CD4-positive, alpha-beta T cell (primary cell): Measurements from ENCODE around the gene RIPOR3. TPM values are rescaled to one million over a fixed set of nuclear protein-coding genes. Genes with fewer than 3 reads are reported as not detected.

Experiments
- ATAC-seq: fragments of 200-7000 bp; cut with Tn5 transposase; one replicate; pipeline ENCODE4 v1.10.0; 2022; ENCODE audit warnings: mild to moderate bottlenecking; ENCODE audit not compliant: poor library complexity
- CTCF ChIA-PET: fragments of 350-600 bp; sonication (Branson Sonifier 250); formaldehyde crosslinking; loops from one replicate; lab custom pipeline; 2021; ENCODE audit warnings: antibody characterized with exemption, inconsistent platforms; lab: Charles Lee
- POLR2A ChIA-PET: fragments of 350-600 bp; sonication (Branson Sonifier 250); formaldehyde crosslinking; loops from one replicate; lab custom pipeline; 2021; ENCODE audit warnings: antibody characterized with exemption, inconsistent platforms; lab: Charles Lee
- DNase-seq, 14 experiments: peaks; one replicate each; pipeline ENCODE4 v3.0.0-alpha.2; 2013 to 2020; ENCODE audit warnings: mixed read lengths in 2 of 14
- H3K27ac ChIP-seq, 2 donors: one replicate each; pipeline versions ENCODE4 v1.5.1 to v1.7.0; 2013; ENCODE audit warnings: low read length in 2 of 2, low read depth in 1 of 2, mild to moderate bottlenecking in 1 of 2
- H3K27me3 ChIP-seq, 2 experiments: 1 replicate in 1 of 2; 2 replicates in 1 of 2; pipeline versions ENCODE4 v1.6.1 to v1.7.0; 2013; ENCODE audit warnings: low read length in 2 of 2, control low read depth in 1 of 2, mild to moderate bottlenecking in 1 of 2, moderate library complexity in 1 of 2; ENCODE audit not compliant: insufficient read depth in 2 of 2, control insufficient read depth in 1 of 2
- H3K36me3 ChIP-seq: one replicate; pipeline ENCODE4 v1.6.1; 2013; ENCODE audit warnings: low read length, control low read depth; ENCODE audit not compliant: insufficient read depth
- H3K4me1 ChIP-seq: one replicate; pipeline ENCODE4 v1.6.1; 2013; ENCODE audit warnings: low read length, control low read depth; ENCODE audit not compliant: insufficient read depth
- H3K4me3 ChIP-seq: one replicate; pipeline ENCODE4 v1.5.1; 2013; ENCODE audit warnings: mild to moderate bottlenecking, low read length, moderate library complexity
- H3K9me3 ChIP-seq, 2 experiments: 1 replicate in 1 of 2; 2 replicates in 1 of 2; pipeline versions ENCODE4 v1.6.1 to v1.7.0; 2013; ENCODE audit warnings: low read length in 2 of 2, mild to moderate bottlenecking in 2 of 2, control low read depth in 1 of 2, moderate library complexity in 1 of 2; ENCODE audit not compliant: control insufficient read depth in 1 of 2, insufficient read depth in 1 of 2
- H3K27ac Mint-ChIP-seq: one replicate; pipeline ENCODE4 v1.8.0; 2020; ENCODE audit warnings: mixed read lengths
- H3K27me3 Mint-ChIP-seq: one replicate; pipeline ENCODE4 v1.8.0; 2021; ENCODE audit warnings: mixed read lengths
- H3K36me3 Mint-ChIP-seq: one replicate; pipeline ENCODE4 v1.8.0; 2021; ENCODE audit warnings: low read depth, mixed read lengths
- H3K4me1 Mint-ChIP-seq: one replicate; pipeline ENCODE4 v1.8.0; 2021; ENCODE audit warnings: low read depth, mixed read lengths
- H3K4me3 Mint-ChIP-seq: one replicate; pipeline ENCODE4 v1.8.0; 2020; ENCODE audit warnings: mild to moderate bottlenecking, mixed read lengths
- H3K9me3 Mint-ChIP-seq: one replicate; pipeline ENCODE4 v1.8.0; 2020; ENCODE audit warnings: mixed read lengths
- CTCF ChIP-seq: fragments of 200-600 bp; IDR thresholded peaks from one replicate; pipeline ENCODE4 v1.8.0; 2022; ENCODE audit warnings: antibody characterized with exemption, mild to moderate bottlenecking
- intact Hi-C, 2 experiments: fragments of 100-400 bp; cut with DNase I in 1 of 2; cut with micrococcal nuclease in 1 of 2; formaldehyde crosslinking; loops; one replicate each; pipeline versions ENCODE4 v1.15.1 to v1.9.0; 2023 to 2025; cut with DNase I, micrococcal nuclease
- total RNA-seq, 174 experiments: library from RNA in 2 of 174; stranded (reverse) in 2 of 174; gene quantifications; one replicate each; pipeline ENCODE4 v1.2.3 and lab custom pipeline; 2021 to 2026

Gene RIPOR3
- total RNA-seq, 2 experiments from 2014 or later, result not detected

GRCh38 chr20:50666709-50667298, 24.5 kb downstream of the RIPOR3 start:
- no peaks in the 10 kb centered on the region for H3K36me3 ChIP-seq
- no peak for ATAC-seq
- no peaks in the 10 kb centered on the region for H3K4me1 ChIP-seq
- intact Hi-C loops, result no loop called here
- no peaks in the 10 kb centered on the region for H3K9me3 ChIP-seq
- ChIA-PET CTCF (no interaction called here), POLR2A (no interaction called here)
- no peak overlapping the region for H3K27ac Mint-ChIP-seq
- no peak overlapping the region for H3K27ac ChIP-seq
- no peaks in the 10 kb centered on the region for H3K36me3 Mint-ChIP-seq
- H3K4me3 Mint-ChIP-seq, result no peak overlapping the region
- no peak overlapping the region for H3K4me3 ChIP-seq
- H3K4me1 Mint-ChIP-seq, result no peaks in the 10 kb centered on the region
- DNase-seq, result no peak
- no peak for TF ChIP-seq CTCF
- H3K9me3 Mint-ChIP-seq, result no peaks in the 10 kb centered on the region
- H3K27me3 ChIP-seq, result no peaks in the 10 kb centered on the region
- H3K27me3 Mint-ChIP-seq, result peaks cover 9% of the 10 kb centered on the region

GRCh38 chr20:50664254-50664653, 27.1 kb downstream of the RIPOR3 start:
- no peak overlapping the region for H3K4me3 ChIP-seq
- ChIA-PET POLR2A (no interaction called here), CTCF (no interaction called here)
- H3K4me1 ChIP-seq, result no peaks in the 10 kb centered on the region
- H3K9me3 ChIP-seq, result no peaks in the 10 kb centered on the region
- no peak for ATAC-seq
- no peaks in the 10 kb centered on the region for H3K4me1 Mint-ChIP-seq
- no peak overlapping the region for H3K4me3 Mint-ChIP-seq
- H3K36me3 Mint-ChIP-seq, result no peaks in the 10 kb centered on the region
- H3K9me3 Mint-ChIP-seq, result no peaks in the 10 kb centered on the region
- H3K27ac ChIP-seq, result no peak overlapping the region
- H3K27me3 Mint-ChIP-seq, result peaks cover 12% of the 10 kb centered on the region
- intact Hi-C loops, result no loop called here
- TF ChIP-seq CTCF, result no peak
- no peaks in the 10 kb centered on the region for H3K27me3 ChIP-seq
- H3K36me3 ChIP-seq, result no peaks in the 10 kb centered on the region
- no peak overlapping the region for H3K27ac Mint-ChIP-seq
- DNase-seq, result no peak

GRCh38 chr20:50663095-50663821, 28.1 kb downstream of the RIPOR3 start:
- ATAC-seq, result no peak
- Mint-ChIP-seq H3K27ac (no peak overlapping the region), H3K27me3 (peaks cover 14% of the 10 kb centered on the region), H3K4me1 (no peaks in the 10 kb centered on the region), H3K9me3 (no peaks in the 10 kb centered on the region), H3K36me3 (no peaks in the 10 kb centered on the region), H3K4me3 (no peak overlapping the region)
- Histone ChIP-seq H3K4me1 (no peaks in the 10 kb centered on the region), H3K9me3 (no peaks in the 10 kb centered on the region), H3K4me3 (no peak overlapping the region), H3K27ac (no peak overlapping the region), H3K36me3 (no peaks in the 10 kb centered on the region), H3K27me3 (no peaks in the 10 kb centered on the region)
- ChIA-PET POLR2A (no interaction called here), CTCF (no interaction called here)
- intact Hi-C loops, result no loop called here
- DNase-seq, result peak in 2 of 14 experiments; percentile 1 to 10
- TF ChIP-seq CTCF, result no peak
